GM15510 (cell line): ENCODE data around the gene CCM2L.
A peak's percentile ranks its signal among the peaks of the same experiment; 100 is the strongest.

Source experiments
- POLR2A ChIP-seq: IDR thresholded peaks from 3 replicates; pipeline ENCODE4 v1.6.1; 2011; ENCODE audit warnings: borderline replicate concordance; ENCODE audit not compliant: insufficient read length; ENCODE audit errors: extremely low read depth

Gene CCM2L

GRCh38 chr20:32034581-32035425, 24.6 kb downstream of the CCM2L start:
- no peak for TF ChIP-seq POLR2A

DNA sequence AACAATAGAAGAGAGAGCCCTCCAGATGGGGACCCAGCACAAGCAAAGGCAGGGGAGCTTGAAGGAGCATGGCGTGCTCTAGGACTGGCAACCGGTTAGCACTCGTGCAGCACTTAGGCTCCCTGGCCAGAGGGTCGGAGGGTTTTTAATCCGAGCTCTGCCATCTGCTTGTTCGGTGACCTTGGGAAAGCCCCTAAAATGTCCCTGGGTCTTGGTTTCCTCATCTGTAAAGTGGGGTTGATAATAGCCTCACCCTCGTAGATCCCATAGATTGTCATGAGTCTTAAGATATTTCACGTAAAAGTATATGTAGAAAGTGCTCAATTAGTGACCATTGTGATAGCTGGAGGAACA, 25.2 kb downstream of the CCM2L start:
- TF ChIP-seq POLR2A = no peak

GRCh38 chr20:32036252-32036651, 26.0 kb downstream of the CCM2L start:
- TF ChIP-seq POLR2A = no peak

DNA sequence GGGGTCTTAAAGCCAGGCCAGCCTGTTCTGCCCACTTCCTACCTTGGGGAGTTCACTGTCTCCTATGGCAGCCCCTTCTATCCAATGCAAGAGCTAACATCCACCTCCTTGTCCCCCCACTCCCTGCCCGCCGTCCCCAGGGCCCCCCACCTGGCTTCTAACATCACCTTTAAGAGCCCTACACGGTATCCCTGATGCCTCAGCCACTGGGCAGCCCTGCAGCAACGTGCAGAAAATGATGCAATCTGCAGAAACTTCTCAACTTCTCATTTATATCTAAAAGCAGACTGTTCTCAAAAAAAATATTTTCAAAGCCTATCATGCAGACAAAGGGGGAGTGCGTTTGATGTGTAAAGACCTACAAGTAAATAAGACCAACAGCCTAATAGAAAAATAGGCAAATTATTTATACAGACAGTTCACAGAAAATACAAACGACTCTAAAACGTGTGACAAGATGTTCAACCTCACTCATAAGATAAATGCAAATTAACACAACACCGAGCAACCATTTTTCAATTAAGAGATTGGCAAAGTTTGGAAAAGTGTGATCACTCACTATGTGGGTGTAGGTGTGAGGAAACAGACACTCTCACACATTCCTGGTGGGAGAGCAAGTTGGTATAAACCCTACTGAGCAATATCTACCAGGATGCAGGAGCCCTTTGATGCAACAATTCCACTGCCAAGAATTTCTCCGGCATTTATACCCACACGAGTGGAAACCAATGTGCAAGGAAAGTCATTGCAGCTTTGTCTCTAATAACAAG, 26.7 kb downstream of the CCM2L start:
- no peak for TF ChIP-seq POLR2A

GRCh38 chr20:32037929-32038328, 27.7 kb downstream of the CCM2L start:
- TF ChIP-seq POLR2A = no peak

- TF ChIP-seq POLR2A = no peak
Measured at GRCh38 chr20:32040142-32040953, 30.1 kb downstream of the CCM2L start.

- no peak for TF ChIP-seq POLR2A
Measured at GRCh38 chr20:32045999-32046398, 35.8 kb downstream of the CCM2L start.

DNA sequence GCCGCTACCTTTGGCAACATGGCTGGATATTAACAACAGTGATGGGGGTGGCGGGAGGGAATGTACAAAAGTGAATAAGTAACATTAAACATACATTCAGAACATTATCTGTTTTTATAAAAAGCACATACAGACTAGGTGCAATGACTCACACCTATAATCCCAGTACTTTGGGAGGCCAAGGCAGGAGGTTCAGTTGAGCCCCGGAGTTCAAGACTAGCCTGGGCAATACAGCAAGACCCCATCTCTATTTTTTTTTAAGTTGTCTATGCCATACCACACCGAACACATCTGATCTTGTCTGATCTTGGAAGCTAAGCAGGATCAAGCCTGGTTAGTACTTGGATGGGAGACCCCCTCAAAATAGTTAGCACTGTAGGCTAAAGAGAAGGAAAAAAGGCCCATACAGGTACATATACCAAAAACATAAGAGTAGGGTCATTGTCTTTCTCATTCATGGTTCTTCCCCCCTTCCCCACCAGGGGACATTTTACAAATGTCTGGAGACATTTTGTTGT, 40.1 kb downstream of the CCM2L start:
- no peak for TF ChIP-seq POLR2A

GRCh38 chr20:32050851-32051556, 40.8 kb downstream of the CCM2L start:
- TF ChIP-seq POLR2A = no peak

DNA sequence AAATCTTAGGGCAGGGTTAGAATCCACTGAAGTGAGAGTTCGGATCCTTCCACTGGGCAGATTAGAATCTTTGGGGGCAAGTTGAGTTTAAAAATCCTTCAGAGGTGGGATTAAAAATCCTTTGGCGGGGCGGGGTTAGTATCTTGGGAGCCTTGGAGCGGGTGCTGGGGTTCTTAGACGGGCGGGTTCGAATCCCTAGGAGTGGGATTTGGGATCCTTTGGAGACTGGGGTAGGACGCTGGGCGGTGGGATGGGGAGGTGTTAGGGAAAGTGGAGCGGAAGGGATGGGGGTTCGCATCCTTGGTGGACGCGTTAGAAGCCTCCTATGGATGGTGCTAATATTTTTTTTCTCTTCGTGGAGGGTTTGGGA, 41.5 kb downstream of the CCM2L start:
- no peak for TF ChIP-seq POLR2A

GRCh38 chr20:32052090-32052777, 42.0 kb downstream of the CCM2L start, which contains the start of gene HCK:
Gene HCK (plus strand): TSS chr20:32052242.
- peak; percentile 36 for TF ChIP-seq POLR2A

- no peak for TF ChIP-seq POLR2A
Measured at GRCh38 chr20:32052778-32053362, 42.6 kb downstream of the CCM2L start.

- TF ChIP-seq POLR2A = no peak
Measured at GRCh38 chr20:32053648-32054047, 43.4 kb downstream of the CCM2L start.
